ENCODE results near the gene MRAP. TPM values are rescaled to one million over a fixed set of nuclear protein-coding genes. Genes with fewer than 3 reads are reported as not detected.

Gene MRAP
- total and polyA plus RNA-seq, 9 of the 15 experiments (the other 6 are each of a cell fraction or from before 2014, with no cell fraction given) = 0.63 to 2.3 TPM; not detected in 7

- no peak for TF ChIP-seq MBD2 (IDR thresholded peaks at IDR 0.05; ENCODE audit: borderline replicate concordance, low read depth)
- TF ChIP-seq FOXM1 (IDR thresholded peaks at IDR 0.05; ENCODE audit: low read depth) = no peak
- no peak for TF ChIP-seq FOXM1 (CRISPR knock-in tag; IDR thresholded peaks at IDR 0.05; ENCODE audit: low read depth)
- no peak for TF ChIP-seq ZC3H11A (IDR thresholded peaks at IDR 0.05; ENCODE audit: low read depth, low read length)
- no peak for TF ChIP-seq PREB (CRISPR knock-in tag; IDR thresholded peaks at IDR 0.05)
- TF ChIP-seq DPF2 (IDR thresholded peaks at IDR 0.05) = 0 out of 2 replicates have a peak, but pooled peaks have one; percentile 26
- TF ChIP-seq MTA1 (IDR thresholded peaks at IDR 0.05; ENCODE audit: borderline replicate concordance) = no peak
- no peak for TF ChIP-seq KLF16 (IDR thresholded peaks at IDR 0.05)
- TF ChIP-seq FOXA3 (CRISPR knock-in tag; conservative IDR thresholded peaks at IDR 0.05 in 1 of 2, IDR thresholded peaks at IDR 0.05 in 1 of 2) = peak in 1 of 2 experiments; percentile 22; a peak in 1 of 4 replicates
- TF ChIP-seq NR1H2 (CRISPR knock-in tag; IDR thresholded peaks at IDR 0.05) = no peak
- TF ChIP-seq ZHX1 (conservative IDR thresholded peaks at IDR 0.05; ENCODE audit: low read length) = no peak
- TF ChIP-seq RAD51 (IDR thresholded peaks at IDR 0.05; ENCODE audit: borderline replicate concordance, low read depth) = no peak
- TF ChIP-seq ZNF184 (CRISPR knock-in tag; IDR thresholded peaks at IDR 0.05) = 0 out of 2 replicates have a peak, but pooled peaks have one; percentile 39
These were observed 19.3 kb upstream of the MRAP start (continued) for GRCh38 chr21:32279377-32279680.

Data from K562 (cell line).